ENCODE results near the gene C10orf143.

GRCh38 chr10:130040351-130040750 lies 70.3 kb downstream of the C10orf143 start:
- TF ChIP-seq POLR2A (IDR thresholded peaks at IDR 0.05) (no peak), CTCF (IDR thresholded peaks at IDR 0.05) (no peak)

All from uterus (tissue), 2 donors.